ENCODE data around the gene MLH3.
"Not testable (repeated sequence)": the region's sequence is repeated elsewhere in the genome, so short reads cannot be mapped to it uniquely, and the experiment has no call there.

MLH3 gene

DNA sequence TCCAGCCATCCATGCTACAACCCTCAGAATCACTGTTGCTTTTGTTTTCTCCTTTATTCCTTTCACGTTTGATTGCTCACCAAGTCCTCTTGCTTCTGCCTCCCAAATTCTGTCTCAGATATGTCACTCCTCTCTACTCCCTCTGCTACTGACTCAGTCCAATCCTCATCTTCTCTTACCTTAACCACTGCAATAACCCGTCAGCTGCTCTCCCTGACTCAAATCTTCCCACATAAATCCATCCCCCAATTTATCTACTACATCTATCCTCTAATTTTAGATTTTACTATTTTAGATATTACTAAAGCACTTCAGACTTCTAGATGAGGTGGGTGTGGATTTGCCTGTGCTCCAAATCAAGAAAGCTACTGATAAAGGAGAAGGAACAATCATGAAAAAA is 25.4 kb downstream of the MLH3 start:
- DNase-seq (ENCODE audit: low read depth), result no peak

GRCh38 chr14:75025082-75025481 is 26.2 kb downstream of the MLH3 start:
- DNase-seq (ENCODE audit: low read depth), result no peak

GRCh38 chr14:75023108-75023507 is 28.2 kb downstream of the MLH3 start:
- DNase-seq (ENCODE audit: low read depth), result no peak

DNA sequence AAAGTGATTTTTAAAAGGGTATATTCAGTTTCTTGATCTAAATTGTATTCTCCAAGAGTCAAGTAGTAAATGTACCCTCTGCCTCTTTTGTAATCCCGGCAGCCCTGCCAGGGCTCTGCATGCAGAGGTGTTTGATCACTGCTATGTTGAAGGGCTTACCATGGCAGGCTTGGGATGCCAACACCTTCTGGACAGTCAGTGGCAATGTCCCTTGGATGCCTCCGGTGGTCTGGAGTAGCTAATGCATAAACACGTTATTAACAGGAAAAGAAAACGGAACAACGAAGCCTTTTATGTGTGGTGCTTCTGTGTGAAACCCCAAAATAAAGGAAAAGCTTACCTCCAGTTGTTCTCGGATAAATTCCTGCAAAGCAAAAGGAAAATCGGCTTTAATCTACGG is 28.6 kb downstream of the MLH3 start:
- no peak for DNase-seq (ENCODE audit: low read depth)

DNA sequence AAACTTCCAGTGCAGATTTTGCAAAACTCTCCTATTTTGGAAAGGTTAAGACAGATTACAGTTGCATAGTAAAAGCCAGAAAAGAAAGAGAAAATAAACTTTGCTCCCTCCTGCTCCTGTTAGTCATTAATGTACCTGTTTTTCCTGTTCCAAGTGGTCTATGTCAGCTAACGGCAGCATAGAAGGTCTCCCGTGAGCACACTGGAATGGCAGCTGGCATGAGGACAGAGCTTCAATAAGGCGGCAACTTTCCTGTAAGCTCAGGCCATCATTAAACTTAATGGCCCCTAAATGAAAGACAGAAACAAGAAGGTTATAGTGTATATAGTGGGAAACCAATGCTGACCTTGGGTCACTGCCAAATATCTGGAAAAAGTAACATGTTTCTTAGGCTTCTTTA is 32.6 kb downstream of the MLH3 start:
- no peak for DNase-seq (ENCODE audit: low read depth)

GRCh38 chr14:75016815-75017214 is 34.5 kb downstream of the MLH3 start:
- no peak for DNase-seq (ENCODE audit: low read depth)

DNA sequence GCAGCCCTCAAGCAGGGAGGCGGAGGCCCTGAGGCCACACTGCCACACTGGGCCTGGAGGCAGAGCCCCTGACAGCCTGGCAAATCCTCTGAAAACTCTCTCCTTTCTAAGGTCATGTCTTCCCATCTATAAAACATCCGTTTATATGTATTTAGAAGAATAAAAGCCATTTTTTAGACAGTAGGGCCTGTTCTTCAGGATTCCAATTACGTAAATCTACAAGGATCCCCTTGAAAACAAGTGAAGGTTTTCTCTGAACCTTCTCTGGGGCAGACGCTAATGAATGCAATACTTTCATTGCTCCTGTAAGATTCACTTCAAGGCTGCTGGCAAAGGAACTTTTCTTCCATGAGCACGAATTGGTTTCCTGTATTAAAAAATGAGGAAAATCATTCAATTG is 35.8 kb downstream of the MLH3 start:
- DNase-seq (ENCODE audit: low read depth), result no peak

DNA sequence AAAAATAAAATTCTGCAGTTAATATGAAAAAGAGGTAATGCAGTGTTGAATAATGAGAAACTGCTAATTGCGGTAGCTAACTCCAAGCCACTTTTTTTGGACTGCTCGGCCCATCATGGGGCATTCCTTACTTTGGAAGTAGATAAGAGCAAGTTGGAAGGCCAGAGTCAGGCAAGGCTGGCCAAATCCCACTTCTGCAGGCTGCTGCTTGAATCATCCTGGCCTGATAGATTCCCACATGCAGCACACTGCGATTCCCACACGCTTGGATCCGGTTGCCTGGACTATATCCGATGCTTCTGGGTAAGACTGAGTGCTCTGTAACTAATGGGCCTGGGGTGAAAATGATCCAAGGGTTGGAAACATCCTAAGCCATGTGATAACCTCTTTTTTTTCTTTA is 38.0 kb downstream of the MLH3 start:
- DNase-seq (ENCODE audit: low read depth), result no peak

DNA sequence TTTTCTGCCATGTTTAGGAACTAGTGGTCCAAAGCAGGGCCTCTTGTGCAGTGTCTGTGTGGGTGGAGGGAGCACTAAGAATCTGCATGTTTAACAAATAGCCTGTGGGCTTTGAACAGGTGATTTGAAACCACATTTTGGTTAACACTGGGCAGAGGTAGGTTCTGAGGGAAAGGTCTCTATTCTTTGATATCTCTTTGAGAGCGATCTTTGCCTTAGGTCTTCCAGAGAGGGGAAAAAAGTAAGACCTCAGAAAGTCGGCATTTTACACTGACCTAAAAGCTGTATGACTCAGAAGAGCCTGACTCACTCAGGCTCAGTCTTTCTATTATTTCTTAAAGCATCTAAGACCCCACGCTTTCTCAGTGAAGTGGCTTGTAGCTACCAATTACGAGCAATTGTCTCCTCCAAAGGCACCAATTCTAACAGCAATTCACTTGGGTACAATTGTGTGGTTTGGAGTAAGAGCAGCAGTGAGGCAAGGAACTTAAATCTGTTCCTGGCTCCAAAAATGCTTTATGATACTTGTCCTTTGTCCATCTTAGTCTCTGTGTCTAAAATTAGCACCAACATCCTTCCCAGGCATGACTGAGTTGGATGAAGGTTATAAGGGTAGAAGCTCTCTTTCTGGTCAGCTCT is 39.8 kb downstream of the MLH3 start:
- peak; percentile 45 for DNase-seq (ENCODE audit: low read depth)

DNA sequence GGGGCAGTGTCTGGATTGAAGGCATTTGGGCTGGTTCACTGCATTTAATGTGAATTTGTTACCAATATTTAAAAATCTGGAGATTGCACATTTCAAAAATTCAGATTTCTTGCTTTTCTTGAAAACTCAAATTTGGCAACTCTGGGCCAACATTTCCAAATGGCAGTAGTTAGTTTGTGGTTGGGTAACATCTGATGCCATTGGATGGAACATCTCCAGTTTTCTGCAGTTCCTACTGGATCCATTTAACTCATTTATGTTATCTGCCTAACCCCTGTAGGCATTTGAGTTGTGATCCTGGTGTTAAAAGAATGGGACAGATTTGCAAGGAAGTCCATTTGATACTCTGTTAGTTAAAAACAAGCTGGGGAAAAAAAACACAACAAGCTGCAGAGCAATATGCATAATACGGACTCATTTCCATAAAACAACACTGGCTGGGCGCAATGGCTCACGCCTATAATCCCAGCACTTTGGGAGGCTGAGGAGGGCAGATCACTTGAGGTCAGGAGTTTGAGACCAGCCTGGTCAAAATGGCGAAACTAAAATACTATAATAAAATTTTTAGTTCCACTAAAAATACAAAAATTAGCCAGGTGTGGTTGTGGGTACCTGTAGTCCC is 40.7 kb downstream of the MLH3 start:
- no peak for DNase-seq (ENCODE audit: low read depth)

DNA sequence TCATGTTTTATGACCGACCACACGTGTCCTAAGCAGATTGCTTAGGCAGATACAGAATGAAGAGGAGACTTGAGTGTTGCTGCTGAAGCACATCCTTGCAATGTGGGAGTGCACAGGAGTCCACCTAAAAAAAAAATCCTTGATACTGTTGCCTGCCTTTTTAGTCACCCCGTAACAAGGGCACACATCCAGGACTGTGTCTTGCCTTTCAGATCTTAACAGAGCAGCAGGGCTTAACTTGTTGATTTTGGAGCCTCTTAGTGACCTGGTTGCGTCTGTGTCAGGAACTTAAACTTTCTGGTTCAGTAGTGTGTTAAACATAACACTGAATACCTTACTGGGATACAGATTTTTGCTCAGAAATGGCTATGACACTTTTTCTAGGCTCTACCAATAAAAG is 42.1 kb downstream of the MLH3 start:
- no peak for DNase-seq (ENCODE audit: low read depth)

- no peak for DNase-seq (ENCODE audit: low read depth)
These were observed 45.9 kb downstream of the MLH3 start for GRCh38 chr14:75005357-75005756.

DNA sequence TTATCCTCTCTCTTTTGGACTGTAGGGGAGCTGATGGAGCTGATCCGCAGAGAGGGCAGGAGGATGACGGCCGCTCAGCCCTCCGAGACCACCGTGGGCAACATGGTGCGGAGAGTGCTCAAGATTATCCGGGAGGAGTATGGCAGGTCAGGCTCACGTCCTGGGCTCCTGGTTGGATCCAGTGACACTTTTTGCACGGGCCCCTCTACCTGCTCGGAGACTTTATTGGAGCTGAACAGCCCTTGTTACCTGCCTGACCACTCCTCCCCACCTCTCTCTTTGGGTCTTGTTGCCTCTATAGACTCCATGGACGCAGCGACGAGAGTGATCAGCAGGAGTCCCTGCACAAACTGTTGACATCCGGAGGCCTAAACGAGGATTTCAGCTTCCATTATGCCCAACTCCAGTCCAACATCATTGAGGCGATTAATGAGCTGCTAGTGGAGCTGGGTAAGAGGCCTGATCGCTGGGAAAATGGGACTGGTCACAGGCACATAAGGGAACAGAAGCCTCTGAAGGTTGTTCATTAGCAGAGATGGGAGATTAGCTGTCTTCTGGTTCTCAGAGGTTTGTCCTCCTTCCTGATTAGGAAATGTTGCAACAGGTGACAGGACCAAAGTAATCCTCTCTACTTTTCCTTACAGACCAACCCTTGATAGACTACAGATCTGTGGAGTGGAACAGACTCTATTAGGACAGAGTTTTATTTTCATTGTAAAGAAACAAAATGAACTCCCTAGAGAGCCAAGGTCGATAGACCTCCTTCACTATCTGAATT is 47.8 kb downstream of the MLH3 start:
- no peak for DNase-seq (ENCODE audit: low read depth)

GRCh38 chr14:75002392-75003249 is 48.6 kb downstream of the MLH3 start, which contains the start of gene EIF2B2:
Gene EIF2B2, plus strand, starts transcription at chr14:75002921. Its CDS starts 70 bp downstream, at chr14:75002991.
- DNase-seq (ENCODE audit: low read depth), result peak; percentile 77

DNA sequence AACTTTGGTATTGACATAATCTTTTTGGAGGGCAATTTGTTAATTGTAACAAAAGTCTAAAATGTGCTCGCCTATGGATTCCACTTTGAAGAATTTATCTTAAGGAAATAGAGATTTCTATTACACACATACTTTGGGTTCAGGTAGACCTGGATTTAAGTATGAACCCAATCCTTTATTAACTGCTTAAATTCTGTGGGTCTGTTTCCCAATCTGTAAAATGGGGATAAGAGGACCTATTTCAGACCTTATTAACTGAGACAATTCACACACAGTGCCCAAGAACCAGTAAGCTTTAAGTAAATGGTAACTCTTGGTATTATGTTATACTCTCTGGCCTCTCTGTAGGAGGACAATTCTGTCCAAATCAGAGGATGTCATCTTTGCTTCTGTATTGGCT is 49.4 kb downstream of the MLH3 start:
- no peak for DNase-seq (ENCODE audit: low read depth)

GRCh38 chr14:75001261-75001660 is 50.0 kb downstream of the MLH3 start:
- no peak for DNase-seq (ENCODE audit: low read depth)

- DNase-seq (ENCODE audit: low read depth), result not testable (repeated sequence)
These were observed 55.5 kb downstream of the MLH3 start for GRCh38 chr14:74995781-74996180.

DNA sequence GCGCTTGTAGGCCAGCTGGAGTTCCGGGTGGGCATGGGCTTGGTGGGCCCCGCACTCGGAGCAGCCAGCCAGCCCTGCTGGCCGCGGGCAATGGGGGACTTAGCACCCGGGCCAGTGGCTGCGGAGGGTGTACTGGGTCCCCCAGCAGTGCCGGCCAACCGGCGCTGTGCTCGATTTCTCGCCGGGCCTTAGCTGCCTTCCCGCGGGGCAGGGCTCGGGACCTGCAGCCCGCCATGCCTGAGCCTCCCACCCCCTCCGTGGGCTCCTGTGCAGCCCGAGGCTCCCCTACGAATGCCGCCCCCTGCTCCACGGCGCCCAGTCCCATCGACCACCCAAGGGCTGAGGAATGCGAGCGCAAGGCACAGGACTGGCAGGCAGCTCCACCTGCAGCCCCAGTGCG is 57.1 kb downstream of the MLH3 start:
- not testable (repeated sequence) for DNase-seq (ENCODE audit: low read depth)

DNA sequence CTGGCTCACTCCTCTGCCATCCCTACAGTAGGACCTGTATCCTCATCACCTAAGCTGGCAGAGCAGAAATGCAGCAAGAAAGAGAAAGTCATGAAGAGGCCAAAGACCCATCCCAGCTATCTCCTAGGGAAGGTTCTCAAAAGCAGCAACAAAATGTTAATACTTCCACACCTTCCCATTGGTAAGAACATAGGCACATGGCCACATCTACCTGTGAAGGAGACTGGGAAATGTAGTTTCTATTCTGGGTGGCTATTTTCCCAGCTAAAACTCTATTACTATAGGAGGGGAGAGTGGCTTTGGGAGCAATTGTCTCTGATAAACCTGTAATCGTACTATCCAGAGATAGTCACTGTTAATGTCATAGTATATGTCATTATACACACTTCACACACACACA is 62.3 kb downstream of the MLH3 start:
- no peak for DNase-seq (ENCODE audit: low read depth)

- DNase-seq (ENCODE audit: low read depth), result no peak
These were observed 63.1 kb downstream of the MLH3 start for GRCh38 chr14:74988131-74988530.

DNA sequence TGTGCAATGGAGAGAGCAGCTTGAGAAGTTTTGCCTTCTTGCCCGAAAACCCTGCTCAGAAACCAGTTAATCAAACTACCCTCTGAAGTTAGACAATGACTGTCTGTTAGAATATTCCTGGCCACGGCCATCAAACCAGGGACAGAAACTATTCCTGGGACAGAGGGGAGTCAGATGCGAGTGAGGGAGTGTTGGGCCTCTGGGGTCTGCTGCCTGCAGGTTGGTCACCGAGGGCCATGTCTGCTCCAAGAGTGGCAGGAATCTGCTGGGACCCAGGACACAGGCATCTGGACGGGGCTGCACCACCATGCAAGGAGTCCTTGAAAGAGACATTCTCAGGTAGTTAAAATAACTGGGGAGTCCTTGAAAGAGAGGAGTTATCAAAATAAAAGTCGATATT is 65.5 kb downstream of the MLH3 start:
- no peak for DNase-seq (ENCODE audit: low read depth)

DNA sequence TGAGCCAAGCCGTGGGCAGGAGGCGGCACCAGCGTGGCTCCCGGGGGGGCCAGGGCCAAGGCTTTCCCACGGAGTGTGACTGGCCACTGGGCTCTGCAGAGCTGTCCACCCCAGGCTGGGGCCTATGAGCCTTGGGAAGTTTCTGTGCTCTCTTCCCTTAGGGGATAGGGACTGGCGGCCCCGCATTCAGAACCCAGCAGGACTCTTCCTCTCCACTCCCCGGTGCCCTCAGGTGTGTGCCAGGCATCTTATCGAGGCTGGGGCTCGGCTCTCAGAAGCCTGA is 66.3 kb downstream of the MLH3 start:
- no peak for DNase-seq (ENCODE audit: low read depth)

All from non-pigmented ciliary epithelial cell (primary cell).